B cell (primary cell): Measurements from ENCODE around the gene MICU2. TPM values are rescaled to one million over a fixed set of nuclear protein-coding genes. Genes with fewer than 3 reads are reported as not detected.

Experiments used
- ATAC-seq: fragments of 200-7000 bp; cut with Tn5 transposase; one replicate; pipeline ENCODE4 v1.10.0; 2021; ENCODE audit warnings: low read depth, mild to moderate bottlenecking, moderate number of reproducible peaks, moderate library complexity
- CTCF ChIA-PET: fragments of 350-600 bp; sonication (Branson Sonifier 250); formaldehyde crosslinking; loops from one replicate; lab custom pipeline; 2021; ENCODE audit warnings: antibody characterized with exemption, inconsistent platforms; lab: Charles Lee
- POLR2A ChIA-PET: fragments of 350-600 bp; sonication (Branson Sonifier 250); formaldehyde crosslinking; loops from one replicate; lab custom pipeline; 2021; ENCODE audit warnings: antibody characterized with exemption; lab: Charles Lee
- DNase-seq: peaks from one replicate; pipeline ENCODE4 v3.0.0; 2013
- H2AFZ ChIP-seq: 2 replicates; pipeline ENCODE4 v1.6.1; 2012; ENCODE audit warnings: mild to moderate bottlenecking, low read depth, low read length; ENCODE audit not compliant: insufficient read depth, poor library complexity, severe bottlenecking
- H3K27ac ChIP-seq, 2 donors: 1 replicate in 1 of 2; 2 replicates in 1 of 2; pipeline ENCODE4 v1.5.1; 2012 to 2013; ENCODE audit warnings: low read length in 2 of 2, mild to moderate bottlenecking in 2 of 2, moderate library complexity in 1 of 2
- H3K27me3 ChIP-seq, 4 experiments: fragments of 200-600 bp in 1 of 4; sonication (generic) in 1 of 4; replicated peaks in 1 of 4; 1 replicate in 2 of 4; 2 replicates in 2 of 4; pipeline versions ENCODE4 v1.6.1 to v1.7.0; 2013 to 2016; ENCODE audit warnings: low read length in 3 of 4, mild to moderate bottlenecking in 2 of 4, mixed read lengths in 1 of 4, moderate library complexity in 1 of 4; ENCODE audit not compliant: insufficient read depth in 4 of 4, control insufficient read depth in 3 of 4; ENCODE audit errors: control extremely low read depth in 1 of 4
- H3K36me3 ChIP-seq, 2 experiments: replicated peaks in 1 of 2; 1 replicate in 1 of 2; 2 replicates in 1 of 2; pipeline versions ENCODE4 v1.6.1 to v1.7.1; 2013; ENCODE audit warnings: low read length in 1 of 2; ENCODE audit not compliant: insufficient read depth in 2 of 2, control insufficient read depth in 1 of 2; ENCODE audit errors: control extremely low read depth in 1 of 2, extremely low read depth in 1 of 2
- H3K4me1 ChIP-seq, 2 donors: fragments of 200-600 bp in 1 of 2; sonication (generic) in 1 of 2; 1 replicate in 1 of 2; 2 replicates in 1 of 2; pipeline versions ENCODE4 v1.5.1 to v1.6.1; 2013 to 2017; ENCODE audit warnings: low read length in 2 of 2; ENCODE audit not compliant: control insufficient read depth in 2 of 2, insufficient read depth in 2 of 2
- H3K4me2 ChIP-seq: replicated peaks from 2 replicates; pipeline ENCODE3; 2012; ENCODE audit warnings: mild to moderate bottlenecking, low read depth, low read length; ENCODE audit not compliant: poor library complexity, severe bottlenecking
- H3K4me3 ChIP-seq, 5 experiments: fragments of 200-600 bp in 1 of 5; sonication (generic) in 1 of 5; 1 replicate in 3 of 5; 2 replicates in 2 of 5; pipeline versions ENCODE4 v1.5.1 to v1.7.0; 2011 to 2016; ENCODE audit warnings: low read length in 4 of 5, mild to moderate bottlenecking in 4 of 5, low read depth in 2 of 5, control low read depth in 1 of 5, moderate library complexity in 1 of 5; ENCODE audit not compliant: insufficient read depth in 1 of 5; ENCODE audit errors: control extremely low read depth in 1 of 5, extremely low read depth in 1 of 5
- H3K79me2 ChIP-seq: fragments of 200-600 bp; sonication (generic); one replicate; pipeline ENCODE4 v1.6.0; 2016; ENCODE audit warnings: low read length; ENCODE audit not compliant: control insufficient read depth, insufficient read depth
- H3K9ac ChIP-seq: fragments of 200-600 bp; sonication (generic); 2 replicates; pipeline ENCODE4 v1.6.1; 2017; ENCODE audit warnings: mild to moderate bottlenecking, low read length, moderate library complexity
- H3K9me3 ChIP-seq, 3 donors: one replicate each; pipeline versions ENCODE4 v1.6.1 to v1.7.1; 2013; ENCODE audit warnings: low read length in 2 of 3; ENCODE audit not compliant: control insufficient read depth in 2 of 3, insufficient read depth in 1 of 3; ENCODE audit errors: control extremely low read depth in 1 of 3
- H4K20me1 ChIP-seq: 2 replicates; pipeline ENCODE4 v1.6.0; 2012; ENCODE audit warnings: mild to moderate bottlenecking, low read length; ENCODE audit not compliant: insufficient read depth, control insufficient read depth, poor library complexity, severe bottlenecking
- H3K27ac Mint-ChIP-seq: one replicate; pipeline ENCODE4 v1.8.0; 2021; ENCODE audit warnings: mixed read lengths
- H3K27me3 Mint-ChIP-seq: one replicate; pipeline ENCODE4 v1.8.0; 2021; ENCODE audit warnings: mixed read lengths
- H3K4me1 Mint-ChIP-seq: one replicate; pipeline ENCODE4 v1.8.0; 2021; ENCODE audit warnings: mixed read lengths
- H3K4me3 Mint-ChIP-seq: one replicate; pipeline ENCODE4 v1.8.0; 2021; ENCODE audit warnings: mixed read lengths
- H3K9me3 Mint-ChIP-seq: one replicate; pipeline ENCODE4 v1.8.0; 2022; ENCODE audit warnings: mixed read lengths; ENCODE audit not compliant: insufficient read depth
- EZH2 ChIP-seq: IDR thresholded peaks from 2 replicates; pipeline ENCODE4 v1.6.1; 2012; ENCODE audit warnings: borderline replicate concordance, low read depth, mild to moderate bottlenecking, moderate library complexity, low read length; ENCODE audit not compliant: insufficient read depth, poor library complexity, severe bottlenecking
- WGBS: methylation state at CpG from one replicate; pipeline ENCODE4 v1.1.5; 2013; ENCODE audit warnings: missing lambda C conversion rate; ENCODE audit not compliant: insufficient coverage; 5-methylcytosine and 5-hydroxymethylcytosine counted together
- intact Hi-C: fragments of 100-400 bp; cut with micrococcal nuclease; formaldehyde crosslinking; loops from one replicate; pipeline ENCODE4 v1.10.0; 2022
- polyA plus RNA-seq: library from polyadenylated mRNA; depleted of rRNA; stranded (reverse); fragments of >200 nt; gene quantifications from 2 replicates; pipeline ENCODE4 v1.2.3, GENCODE V29; 2012
- total RNA-seq, 2 donors: library from RNA; stranded (reverse); fragments of 120-200 nt in 1 of 2; gene quantifications; 1 replicate in 1 of 2; 2 replicates in 1 of 2; pipeline versions ENCODE4 v1.2.3 to v1.2.4, GENCODE V29; 2013 to 2022
- TF ChIP-seq, protein P1 (sequence below): fragments of 200-600 bp; IDR thresholded peaks from one replicate; pipeline ENCODE4 v1.8.0; 2022; ENCODE audit warnings: antibody characterized with exemption, mild to moderate bottlenecking

MICU2 gene
- total and polyA plus RNA-seq, 2 donors (not counting 1 experiment from before 2014, with no cell fraction given) = 52.2 to 56.7 TPM

DNA sequence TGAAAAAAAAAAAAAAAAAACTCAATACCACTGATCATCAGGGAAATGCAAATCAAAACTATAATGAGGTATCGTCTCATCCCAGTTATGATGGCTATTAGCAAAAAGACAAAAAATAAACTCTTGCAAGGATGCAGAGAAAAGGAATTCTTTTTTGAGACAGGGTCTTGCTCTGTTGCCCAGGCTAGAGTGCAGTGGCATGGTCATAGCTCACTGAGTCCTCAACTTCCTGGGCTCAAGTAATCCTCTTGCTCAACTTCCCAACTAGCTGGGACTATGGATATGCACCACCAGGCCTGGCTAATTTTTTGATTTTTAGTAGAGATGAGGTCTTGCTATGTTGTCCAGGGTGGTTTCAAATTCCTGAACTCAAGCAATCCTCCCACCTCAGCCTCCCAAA lies 59.5 kb downstream of the MICU2 start:
- intact Hi-C loops = no loop called here
- no CpG with 5 or more reads among the region's 1 CpG for WGBS
- peaks cover 24% of the 10 kb centered on the region for H3K4me1 Mint-ChIP-seq
- Histone ChIP-seq H3K27me3 (no peaks in the 10 kb centered on the region), H3K4me2 (no peak overlapping the region), H2AFZ (no peak overlapping the region), H3K9ac (no peak overlapping the region), H3K4me1 (no peaks in the 10 kb centered on the region), H3K4me3 (no peak overlapping the region), H3K9me3 (no peaks in the 10 kb centered on the region), H3K36me3 (peaks cover 0 to 6% of the 10 kb centered on the region in 2 experiments), H3K27ac (no peak overlapping the region), H3K79me2 (peaks cover 27% of the 10 kb centered on the region), H4K20me1 (peaks cover 36% of the 10 kb centered on the region)
- no peak for DNase-seq
- ChIA-PET POLR2A (no interaction called here), CTCF (no interaction called here)
- no peaks in the 10 kb centered on the region for H3K27me3 Mint-ChIP-seq
- ATAC-seq = no peak
- H3K27ac Mint-ChIP-seq = no peak overlapping the region
- no peak for TF ChIP-seq EZH2
- TF ChIP-seq, protein P1, sequence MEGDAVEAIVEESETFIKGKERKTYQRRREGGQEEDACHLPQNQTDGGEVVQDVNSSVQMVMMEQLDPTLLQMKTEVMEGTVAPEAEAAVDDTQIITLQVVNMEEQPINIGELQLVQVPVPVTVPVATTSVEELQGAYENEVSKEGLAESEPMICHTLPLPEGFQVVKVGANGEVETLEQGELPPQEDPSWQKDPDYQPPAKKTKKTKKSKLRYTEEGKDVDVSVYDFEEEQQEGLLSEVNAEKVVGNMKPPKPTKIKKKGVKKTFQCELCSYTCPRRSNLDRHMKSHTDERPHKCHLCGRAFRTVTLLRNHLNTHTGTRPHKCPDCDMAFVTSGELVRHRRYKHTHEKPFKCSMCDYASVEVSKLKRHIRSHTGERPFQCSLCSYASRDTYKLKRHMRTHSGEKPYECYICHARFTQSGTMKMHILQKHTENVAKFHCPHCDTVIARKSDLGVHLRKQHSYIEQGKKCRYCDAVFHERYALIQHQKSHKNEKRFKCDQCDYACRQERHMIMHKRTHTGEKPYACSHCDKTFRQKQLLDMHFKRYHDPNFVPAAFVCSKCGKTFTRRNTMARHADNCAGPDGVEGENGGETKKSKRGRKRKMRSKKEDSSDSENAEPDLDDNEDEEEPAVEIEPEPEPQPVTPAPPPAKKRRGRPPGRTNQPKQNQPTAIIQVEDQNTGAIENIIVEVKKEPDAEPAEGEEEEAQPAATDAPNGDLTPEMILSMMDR = no peak
- no peaks in the 10 kb centered on the region for H3K9me3 Mint-ChIP-seq
- no peak overlapping the region for H3K4me3 Mint-ChIP-seq

DNA sequence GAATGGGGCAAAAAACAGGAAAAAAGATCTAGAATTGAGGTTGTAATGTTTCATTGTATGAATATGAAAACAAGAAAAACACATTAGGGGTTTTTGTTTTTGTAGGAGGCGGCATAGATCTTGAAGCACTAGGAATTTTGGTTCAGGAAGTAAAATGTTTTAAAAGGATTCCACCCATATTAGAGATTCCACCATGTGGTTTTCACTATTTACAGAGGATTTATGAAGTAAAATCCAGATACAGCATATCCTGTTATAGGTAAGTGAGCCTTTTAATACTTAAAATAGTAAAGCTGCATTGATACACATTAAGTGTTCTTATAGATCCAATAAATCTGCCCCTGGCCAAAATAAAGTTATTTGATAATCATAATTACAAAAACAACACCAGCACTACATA lies 61.4 kb downstream of the MICU2 start:
- H3K4me3 Mint-ChIP-seq = no peak overlapping the region
- no peak overlapping the region for H3K27ac ChIP-seq

More for the DNA sequence above, 61.4 kb downstream of the MICU2 start:
- WGBS = no CpG with 5 or more reads among the region's 1 CpG
- H3K9ac ChIP-seq = no peak overlapping the region
- H3K79me2 ChIP-seq = peaks cover 25% of the 10 kb centered on the region
- DNase-seq (no peak), ATAC-seq (no peak)
- no peak overlapping the region for H3K4me3 ChIP-seq
- H2AFZ ChIP-seq = no peak overlapping the region
- peaks cover 0 to 17% of the 10 kb centered on the region in 2 experiments for H3K36me3 ChIP-seq
- no peaks in the 10 kb centered on the region for H3K27me3 Mint-ChIP-seq
- peaks cover 24% of the 10 kb centered on the region for H3K4me1 Mint-ChIP-seq
- ChIA-PET CTCF (no interaction called here), POLR2A (no interaction called here)
- no peaks in the 10 kb centered on the region for H3K4me1 ChIP-seq
- no peaks in the 10 kb centered on the region for H3K27me3 ChIP-seq
- no peaks in the 10 kb centered on the region for H3K9me3 ChIP-seq
- H4K20me1 ChIP-seq = peaks cover 28% of the 10 kb centered on the region
- no peak for TF ChIP-seq EZH2
- TF ChIP-seq, protein P1 = no peak
- intact Hi-C loops = no loop called here
- H3K27ac Mint-ChIP-seq = no peak overlapping the region
- H3K9me3 Mint-ChIP-seq = no peaks in the 10 kb centered on the region
- no peak overlapping the region for H3K4me2 ChIP-seq
